Esophagus (tissue), 2 donors: ENCODE data around the gene ALDOC. TPM values are rescaled to one million over a fixed set of nuclear protein-coding genes. Genes with fewer than 3 reads are reported as not detected.
A peak's percentile ranks its signal among the peaks of the same experiment; 100 is the strongest.

Experiments used
- H3K27ac ChIP-seq, 2 donors: one replicate each; pipeline ENCODE4 v1.5.1; 2013; ENCODE audit warnings: low read depth in 2 of 2, mild to moderate bottlenecking in 2 of 2, inconsistent platforms in 1 of 2, low read length in 1 of 2, moderate library complexity in 1 of 2
- H3K27me3 ChIP-seq, 2 donors: one replicate each; pipeline ENCODE4 v1.6.1; 2013; ENCODE audit warnings: low read length in 2 of 2, control low read depth in 1 of 2, mild to moderate bottlenecking in 1 of 2; ENCODE audit not compliant: insufficient read depth in 2 of 2, control insufficient read depth in 1 of 2
- H3K36me3 ChIP-seq, 2 donors: one replicate each; pipeline ENCODE4 v1.6.1; 2013; ENCODE audit warnings: low read length in 1 of 2; ENCODE audit not compliant: control insufficient read depth in 2 of 2, insufficient read depth in 2 of 2
- H3K4me1 ChIP-seq, 2 donors: one replicate each; pipeline ENCODE4 v1.6.1; 2013; ENCODE audit warnings: low read length in 1 of 2; ENCODE audit not compliant: control insufficient read depth in 2 of 2, insufficient read depth in 2 of 2
- H3K4me3 ChIP-seq, 2 donors: one replicate each; pipeline ENCODE4 v1.5.1; 2013; ENCODE audit warnings: low read length in 2 of 2, mild to moderate bottlenecking in 2 of 2, low read depth in 1 of 2, moderate library complexity in 1 of 2
- H3K9me3 ChIP-seq, 2 donors: one replicate each; pipeline ENCODE4 v1.6.1; 2013; ENCODE audit warnings: mild to moderate bottlenecking in 2 of 2, low read depth in 1 of 2, low read length in 1 of 2, moderate library complexity in 1 of 2; ENCODE audit not compliant: control insufficient read depth in 2 of 2, insufficient read depth in 1 of 2
- WGBS, 2 donors: extraction: QIAGEN DNeasy Blood & Tissue Kit; methylation state at CpG; one replicate each; pipeline ENCODE4 v1.1.7; 2013; 5-methylcytosine and 5-hydroxymethylcytosine counted together
- polyA plus RNA-seq, 2 donors: library from polyadenylated mRNA; stranded (reverse); fragments of 200-250 nt; gene quantifications; one replicate each; pipeline ENCODE4 v1.2.3, GENCODE V29; 2013
- donor health status: healthy with polysubstance abuse.
- donor health status: Bipolar disorder and iron deficiency.

Gene ALDOC
- polyA plus RNA-seq = 10 to 100 TPM; 21.3 to 24.0 TPM

DNA sequence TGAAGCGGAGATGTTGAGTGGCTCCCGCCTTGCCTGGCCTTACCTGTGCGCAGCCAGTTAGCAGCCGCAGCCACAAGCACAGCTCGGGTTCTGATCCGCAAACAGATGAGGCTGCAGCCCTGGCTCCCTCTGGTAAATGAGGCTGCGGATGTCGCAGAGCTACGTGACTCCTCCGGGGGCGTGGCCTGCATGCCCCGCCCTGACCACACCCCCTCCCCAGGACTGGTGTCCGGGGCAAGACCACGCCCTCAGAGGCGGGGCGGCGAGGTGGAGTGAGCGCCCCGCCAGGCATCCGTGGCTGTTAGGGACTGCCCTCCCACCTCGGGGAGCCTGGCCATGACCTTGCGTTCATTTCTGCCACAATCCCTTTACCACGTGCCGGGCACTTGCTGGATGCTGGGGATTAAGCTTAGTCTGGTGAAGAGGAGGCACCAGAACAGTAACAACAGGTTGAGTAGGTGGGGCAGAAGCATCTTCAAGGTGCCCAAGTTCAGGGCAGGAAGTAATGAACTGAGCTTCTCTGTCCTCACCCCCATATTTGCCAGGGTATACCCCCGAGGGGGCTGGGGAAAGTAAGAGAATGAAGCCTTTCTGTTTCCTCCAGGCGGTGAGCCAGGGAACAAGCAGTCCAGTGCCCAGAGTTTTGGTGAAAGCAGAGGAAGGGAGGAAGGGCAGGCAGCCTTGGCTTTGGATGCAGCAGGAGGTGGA is at the start of gene ALDOC:
TSS of gene ALDOC (minus strand) at position 138 of the 708 bp plus-strand sequence. CDS start 1,363 bp downstream, outside the sequence.
- Histone ChIP-seq H3K4me1 (peaks cover 0 to 4% of the 10 kb centered on the region in 2 donors), H3K36me3 (peaks cover 0 to 5% of the 10 kb centered on the region in 2 donors), H3K4me3 (peak within 1 kb of the TSS in 1 of 2 donors; percentile 31), H3K27ac (peak within 1 kb of the TSS; percentile 40 to 68), H3K9me3 (no peaks in the 10 kb centered on the region), H3K27me3 (no peaks in the 10 kb centered on the region)
- WGBS, 2 donors = 5 to 9% methylated on average over 24 to 26 of the region's 26 CpGs

DNA sequence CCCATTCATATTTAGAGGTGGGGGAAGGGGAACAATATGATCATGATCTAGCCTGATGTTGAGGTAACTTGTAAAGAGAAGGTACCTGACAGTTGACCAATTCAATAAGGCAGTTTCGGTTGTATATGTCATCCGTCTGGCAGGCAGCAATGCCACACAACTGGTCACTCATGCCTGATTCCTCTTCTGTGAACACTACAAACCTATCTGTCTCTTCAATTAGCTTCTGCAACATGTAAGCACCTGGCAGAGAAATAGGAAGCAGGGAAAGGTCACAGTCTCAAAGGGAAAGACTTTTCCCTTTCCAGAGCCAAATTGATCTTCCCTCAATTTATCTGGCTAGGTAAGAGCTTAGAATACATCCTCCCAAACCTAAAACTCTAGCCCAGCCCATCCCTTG is 47.5 kb upstream of the ALDOC start:
- H3K36me3 ChIP-seq = peaks cover 30 to 33% of the 10 kb centered on the region in 2 donors
- H3K4me1 ChIP-seq = no peaks in the 10 kb centered on the region
- H3K4me3 ChIP-seq = no peak overlapping the region
- H3K9me3 ChIP-seq = no peaks in the 10 kb centered on the region
- 91 to 96% methylated on average over 2 of the region's 2 CpGs for whole genome bisulfite sequencing, 2 donors
- H3K27ac ChIP-seq = no peak overlapping the region
- H3K27me3 ChIP-seq = no peaks in the 10 kb centered on the region

DNA sequence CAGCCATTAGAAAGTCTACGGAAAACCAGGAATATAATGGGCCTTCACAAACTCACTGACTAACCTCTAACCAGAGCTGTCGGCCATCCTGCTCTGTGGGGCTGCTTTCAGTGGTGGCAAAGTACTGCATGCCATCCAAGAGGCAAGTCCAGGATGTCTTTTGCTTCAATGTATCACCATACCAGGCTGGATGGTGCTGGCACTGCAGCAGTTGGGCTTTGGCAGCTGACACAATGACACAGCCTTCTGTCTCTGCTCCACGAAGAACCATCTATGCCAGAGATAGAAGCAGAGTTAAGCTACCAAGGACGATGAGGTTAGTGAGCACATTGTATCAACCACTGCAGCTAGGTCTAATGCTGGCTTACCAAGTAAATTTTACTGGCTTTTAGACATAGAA is 47.0 kb upstream of the ALDOC start:
- peaks cover 30 to 36% of the 10 kb centered on the region in 2 donors for H3K36me3 ChIP-seq
- no peak overlapping the region for H3K4me3 ChIP-seq
- H3K9me3 ChIP-seq = no peaks in the 10 kb centered on the region
- no peaks in the 10 kb centered on the region for H3K27me3 ChIP-seq
- no peaks in the 10 kb centered on the region for H3K4me1 ChIP-seq
- no peak overlapping the region for H3K27ac ChIP-seq
- 86 to 94% methylated on average over 4 of the region's 4 CpGs for WGBS, 2 donors

DNA sequence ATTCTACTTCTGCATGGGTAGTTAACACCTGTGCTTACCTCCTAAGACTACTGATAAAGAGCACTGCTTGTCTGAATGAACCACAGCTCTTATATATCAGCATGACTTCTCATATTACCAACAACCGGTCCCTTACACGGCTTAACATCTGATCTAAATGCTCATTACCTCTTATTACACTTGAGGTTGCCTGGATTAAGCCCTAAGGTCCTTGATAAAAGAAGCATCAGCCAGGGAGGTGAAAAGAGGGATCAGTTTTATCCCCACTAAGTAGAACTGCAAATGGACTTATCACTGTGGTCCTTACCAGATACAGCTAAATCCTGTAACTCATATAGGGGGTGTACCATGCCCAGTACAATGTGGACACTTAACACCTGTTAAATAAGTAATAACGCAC is 45.5 kb upstream of the ALDOC start:
- 90 to 96% methylated on average over 3 of the region's 3 CpGs for WGBS, 2 donors
- Histone ChIP-seq H3K27ac (no peak overlapping the region), H3K9me3 (no peaks in the 10 kb centered on the region), H3K36me3 (peaks cover 27 to 36% of the 10 kb centered on the region in 2 donors), H3K4me1 (no peaks in the 10 kb centered on the region), H3K27me3 (no peaks in the 10 kb centered on the region), H3K4me3 (no peak overlapping the region)

DNA sequence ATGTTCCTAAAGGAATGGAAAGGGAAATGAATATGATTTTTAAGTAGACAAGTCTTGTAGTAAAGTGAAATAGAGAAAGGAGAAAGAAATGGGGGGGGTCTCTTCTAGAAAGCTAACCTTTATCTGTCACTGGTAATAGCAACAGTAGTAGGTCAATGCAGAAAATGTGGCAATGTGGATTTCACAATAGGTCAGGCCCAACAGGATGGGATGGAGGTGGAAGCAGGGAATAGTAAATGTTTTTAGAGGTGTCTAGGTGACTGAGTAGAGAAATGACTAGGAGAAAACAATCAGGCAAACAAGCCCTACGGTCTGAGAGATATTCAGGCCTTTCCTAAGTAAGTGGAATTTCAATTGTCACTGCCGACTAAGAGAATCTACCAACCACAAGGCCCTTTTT is 43.3 kb upstream of the ALDOC start:
- no peaks in the 10 kb centered on the region for H3K27me3 ChIP-seq
- H3K9me3 ChIP-seq = no peaks in the 10 kb centered on the region
- 83 to 87% methylated on average over 2 of the region's 2 CpGs for whole genome bisulfite sequencing, 2 donors
- no peak overlapping the region for H3K4me3 ChIP-seq
- H3K36me3 ChIP-seq = peaks cover 42 to 52% of the 10 kb centered on the region in 2 donors
- H3K27ac ChIP-seq = no peak overlapping the region
- H3K4me1 ChIP-seq = no peaks in the 10 kb centered on the region

DNA sequence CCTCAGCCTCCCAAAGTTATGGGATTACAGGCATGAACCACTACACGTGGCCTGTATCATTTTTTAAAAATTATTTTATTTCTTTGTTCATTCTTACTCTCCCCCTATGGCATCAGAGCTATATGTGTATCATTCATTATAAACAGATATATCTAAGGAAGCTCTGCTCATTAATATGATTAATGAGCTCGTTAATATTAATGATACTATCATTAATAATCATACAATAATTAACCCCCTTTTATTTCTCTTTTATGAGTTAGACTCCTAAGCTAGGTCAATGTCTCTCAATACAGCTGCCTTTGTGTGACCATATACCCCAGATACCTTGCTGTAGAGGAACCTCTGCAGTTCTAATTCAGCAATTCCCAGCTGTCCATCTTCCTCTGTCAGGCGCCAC is 41.8 kb upstream of the ALDOC start:
- Histone ChIP-seq H3K9me3 (no peaks in the 10 kb centered on the region), H3K4me1 (no peaks in the 10 kb centered on the region), H3K27me3 (no peaks in the 10 kb centered on the region), H3K4me3 (no peak overlapping the region), H3K27ac (no peak overlapping the region), H3K36me3 (peaks cover 45 to 57% of the 10 kb centered on the region in 2 donors)
- 89 to 93% methylated on average over 3 of the region's 3 CpGs for WGBS, 2 donors

DNA sequence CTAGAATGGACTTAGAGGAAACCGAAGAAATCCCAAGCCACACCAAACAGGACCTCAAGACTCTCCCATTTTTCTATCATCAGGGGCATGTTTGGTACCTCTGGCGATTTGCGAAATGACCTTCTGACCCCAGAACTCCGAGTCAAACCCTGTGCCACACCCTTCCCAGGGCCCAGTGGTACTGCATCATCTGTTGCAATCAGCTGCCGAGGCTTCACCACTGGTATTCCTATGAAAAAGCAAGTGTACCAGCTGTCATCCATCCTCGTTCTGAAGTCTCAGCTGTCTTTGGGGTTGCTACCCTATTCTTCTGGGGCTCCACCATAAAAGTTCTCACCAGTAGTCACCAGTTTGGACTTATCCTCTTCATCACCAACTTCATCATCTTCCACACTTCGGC is 39.6 kb upstream of the ALDOC start:
- 83% methylated on average over 7 of the region's 7 CpGs for WGBS, 2 donors
- no peaks in the 10 kb centered on the region for H3K4me1 ChIP-seq
- no peaks in the 10 kb centered on the region for H3K27me3 ChIP-seq
- no peak overlapping the region for H3K4me3 ChIP-seq
- no peak overlapping the region for H3K27ac ChIP-seq
- no peaks in the 10 kb centered on the region for H3K9me3 ChIP-seq
- peaks cover 47 to 54% of the 10 kb centered on the region in 2 donors for H3K36me3 ChIP-seq

DNA sequence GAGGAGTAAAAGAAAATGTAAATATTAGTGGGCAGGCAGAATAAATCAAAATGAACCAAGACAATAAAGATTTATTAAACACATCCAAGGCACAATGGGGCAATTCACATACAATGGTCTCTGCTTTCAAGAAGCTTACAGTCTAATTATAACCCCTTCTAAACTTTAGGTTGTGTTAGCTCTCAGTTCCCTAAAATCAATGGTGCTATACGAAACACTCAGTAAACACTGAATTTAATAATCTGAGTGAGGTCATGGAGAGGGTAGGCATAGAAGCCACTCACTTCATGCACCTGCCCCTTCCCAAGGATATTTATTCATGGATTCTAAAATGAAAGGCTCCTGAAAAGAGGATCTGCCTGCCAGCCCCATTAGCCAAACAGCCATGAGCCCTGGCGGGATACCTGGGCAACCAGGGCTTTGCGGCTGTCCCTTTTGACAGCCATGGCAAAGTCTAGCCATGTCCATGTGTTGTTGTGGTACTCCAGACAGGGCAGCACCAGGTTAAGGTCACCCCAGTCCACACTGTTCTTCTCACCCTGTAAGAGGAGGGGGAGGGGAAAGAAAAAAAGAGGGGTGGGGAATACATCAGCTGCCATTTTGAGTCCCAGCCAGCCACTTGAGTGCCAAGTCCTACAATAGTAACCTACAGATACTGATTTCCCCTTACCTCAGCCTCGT is 38.7 kb upstream of the ALDOC start:
- Histone ChIP-seq H3K4me3 (no peak overlapping the region), H3K36me3 (peaks cover 41 to 49% of the 10 kb centered on the region in 2 donors), H3K4me1 (no peaks in the 10 kb centered on the region), H3K27ac (no peak overlapping the region), H3K27me3 (no peaks in the 10 kb centered on the region), H3K9me3 (no peaks in the 10 kb centered on the region)
- WGBS, 2 donors = 88 to 95% methylated on average over 4 of the region's 4 CpGs

DNA sequence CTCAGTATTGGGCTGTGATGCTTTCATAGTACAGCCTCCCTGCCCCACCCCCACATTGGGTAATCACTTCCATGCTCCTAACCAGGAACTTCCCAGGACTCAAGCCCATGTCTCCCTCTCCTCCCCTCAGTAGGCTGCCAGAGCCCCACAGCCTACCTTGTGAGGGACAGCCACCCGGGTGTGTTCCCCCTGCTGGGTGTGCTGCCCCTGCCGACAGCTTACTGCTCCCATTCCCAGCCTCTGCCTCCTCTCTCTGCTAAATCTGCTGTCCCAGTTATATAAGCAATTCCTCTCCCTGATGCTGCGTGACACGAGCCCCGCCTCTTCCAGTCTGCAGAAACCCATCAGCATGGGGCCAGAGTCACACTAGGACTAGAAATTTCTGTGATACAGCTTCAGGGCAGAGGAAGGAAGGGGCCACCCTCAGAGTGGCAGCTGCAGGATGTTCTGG is 37.3 kb upstream of the ALDOC start, which contains the start of gene RSKR:
TSS of gene RSKR (minus strand) at position 255 of the 451 bp plus-strand sequence. CDS start at position 231, 24 bp downstream.
- H3K9me3 ChIP-seq = no peaks in the 10 kb centered on the region
- peaks cover 34 to 39% of the 10 kb centered on the region in 2 donors for H3K36me3 ChIP-seq
- no peak within 1 kb of the TSS for H3K4me3 ChIP-seq
- no peak within 1 kb of the TSS for H3K27ac ChIP-seq
- no peaks in the 10 kb centered on the region for H3K27me3 ChIP-seq
- 78 to 83% methylated on average over 5 of the region's 5 CpGs for WGBS, 2 donors
- no peaks in the 10 kb centered on the region for H3K4me1 ChIP-seq
